Measurements from ENCODE around the gene ADORA2B. TPM values are rescaled to one million over a fixed set of nuclear protein-coding genes. Genes with fewer than 3 reads are reported as not detected.
"Not testable (repeated sequence)": the region's sequence is repeated elsewhere in the genome, so short reads cannot be mapped to it uniquely, and the experiment has no call there.

The ADORA2B gene
- not detected in 2 replicates for total RNA-seq (2014; rRNA removed; shearing (Covaris generic))
- not detected in 2 replicates for total RNA-seq (2022)
- Bru-seq, nascent RNA, result percentile 16 among the genes with signal in this experiment
- percentile 13 among the genes with signal in this experiment for BruChase-seq, experiment 1, labeled RNA remaining after a 6-hour chase
- percentile 18 among the genes with signal in this experiment for BruChase-seq, experiment 2, labeled RNA remaining after a 2-hour chase
- long read RNA-seq, result 0 reads

- no peaks in the 10 kb centered on the region for H3K9me2 ChIP-seq (ENCODE audit: insufficient read depth, low read length)
- no peaks in the 10 kb centered on the region for H4K20me1 ChIP-seq (ENCODE audit: insufficient read depth, low read length)
- ChIA-PET POLR2A (interaction anchor here (0.6 kb wide), 1 partner anchor 43 kb away, joined by 4 read pairs; no protein-coding TSS in a partner anchor), CTCF (ENCODE audit: unreplicated experiment) (no interaction called here)
- no peaks in the 10 kb centered on the region for H3K79me2 ChIP-seq (ENCODE audit: insufficient read depth, low read depth, low read length)
- intact Hi-C loops (cut with micrococcal nuclease; ENCODE audit: unreplicated experiment), result no loop called here
- H3K4me2 ChIP-seq (ENCODE audit: low read length), result no peak within 1 kb of the TSS; the same call in 1 of the 2 replicates
- BruUV-seq (replicated peaks), result no TSS peak
- no peak within 1 kb of the TSS for H3K27ac ChIP-seq (ENCODE audit: low read depth, low read length, poor library complexity, severe bottlenecking)
- DNase-seq (ENCODE audit: low spot score), result no peak
- TF ChIP-seq CTCF (conservative IDR thresholded peaks at IDR 0.05; ENCODE audit: low read length) (no peak), EZH2phosphoT487 (IDR thresholded peaks at IDR 0.05; ENCODE audit: borderline replicate concordance, low read depth, low read length) (no peak)
- H2AFZ ChIP-seq (ENCODE audit: low read length), result no peak within 1 kb of the TSS
- no peaks in the 10 kb centered on the region for H3K9me3 ChIP-seq (ENCODE audit: low read length)
- H3K4me3 ChIP-seq (ENCODE audit: low read depth, low read length, poor library complexity, severe bottlenecking), result no peak within 1 kb of the TSS
- no peaks in the 10 kb centered on the region for H3K4me1 ChIP-seq (ENCODE audit: insufficient read depth, low read length, poor library complexity, severe bottlenecking)
- H3K36me3 ChIP-seq (ENCODE audit: insufficient read depth, low read length), result no peaks in the 10 kb centered on the region
These were observed at the start of gene ADORA2B for GRCh38 chr17:15944759-15945526. ADORA2B (plus strand) TSS chr17:15945130; CDS start chr17:15945249, 119 bp downstream.

DNA sequence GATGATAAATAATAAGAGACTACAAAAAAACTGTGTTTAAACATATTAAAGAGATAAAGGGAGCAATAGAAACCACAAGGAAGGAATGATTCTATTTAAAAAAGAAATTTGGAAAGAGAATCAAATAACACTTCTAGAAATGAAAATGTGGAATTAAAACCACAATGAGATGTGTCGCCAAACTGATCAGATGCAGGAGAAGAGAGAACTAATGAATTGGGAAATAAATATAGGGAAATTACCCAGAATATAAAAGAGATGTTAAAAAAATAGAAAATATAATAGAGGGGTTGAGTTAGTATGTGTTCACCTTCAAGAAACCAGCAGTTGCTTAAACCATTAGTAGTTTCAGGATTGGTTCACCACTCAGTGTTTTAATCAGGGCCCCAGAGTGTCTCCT is 48.7 kb upstream of the ADORA2B start:
- Histone ChIP-seq H3K4me2 (ENCODE audit: low read length) (no peak overlapping the region), H3K9me2 (ENCODE audit: insufficient read depth, low read length) (no peaks in the 10 kb centered on the region), H2AFZ (ENCODE audit: low read length) (no peak overlapping the region), H3K9me3 (ENCODE audit: low read length) (no peaks in the 10 kb centered on the region), H3K4me1 (ENCODE audit: insufficient read depth, low read length, poor library complexity, severe bottlenecking) (no peaks in the 10 kb centered on the region), H3K4me3 (ENCODE audit: low read depth, low read length, poor library complexity, severe bottlenecking) (no peak overlapping the region), H4K20me1 (ENCODE audit: insufficient read depth, low read length) (no peaks in the 10 kb centered on the region), H3K27ac (ENCODE audit: low read depth, low read length, poor library complexity, severe bottlenecking) (no peak overlapping the region), H3K79me2 (ENCODE audit: insufficient read depth, low read depth, low read length) (no peaks in the 10 kb centered on the region), H3K36me3 (ENCODE audit: insufficient read depth, low read length) (no peaks in the 10 kb centered on the region)
- intact Hi-C loops (cut with micrococcal nuclease; ENCODE audit: unreplicated experiment), result no loop called here
- no peak for DNase-seq (ENCODE audit: low spot score)
- CTCF ChIA-PET (ENCODE audit: unreplicated experiment), result no interaction called here
- POLR2A ChIA-PET, result no interaction called here
- TF ChIP-seq CTCF (conservative IDR thresholded peaks at IDR 0.05; ENCODE audit: low read length) (no peak), EZH2phosphoT487 (IDR thresholded peaks at IDR 0.05; ENCODE audit: borderline replicate concordance, low read depth, low read length) (no peak)
- no TSS peak for BruUV-seq (replicated peaks)

GRCh38 chr17:15896834-15897233 is 48.1 kb upstream of the ADORA2B start:
- Histone ChIP-seq H3K9me3 (ENCODE audit: low read length) (no peaks in the 10 kb centered on the region), H3K4me1 (ENCODE audit: insufficient read depth, low read length, poor library complexity, severe bottlenecking) (no peaks in the 10 kb centered on the region), H3K27ac (ENCODE audit: low read depth, low read length, poor library complexity, severe bottlenecking) (no peak overlapping the region), H3K4me2 (ENCODE audit: low read length) (no peak overlapping the region), H3K9me2 (ENCODE audit: insufficient read depth, low read length) (no peaks in the 10 kb centered on the region), H2AFZ (ENCODE audit: low read length) (no peak overlapping the region), H3K4me3 (ENCODE audit: low read depth, low read length, poor library complexity, severe bottlenecking) (no peak overlapping the region), H3K79me2 (ENCODE audit: insufficient read depth, low read depth, low read length) (no peaks in the 10 kb centered on the region), H4K20me1 (ENCODE audit: insufficient read depth, low read length) (no peaks in the 10 kb centered on the region), H3K36me3 (ENCODE audit: insufficient read depth, low read length) (no peaks in the 10 kb centered on the region)
- no peak for DNase-seq (ENCODE audit: low spot score)
- TF ChIP-seq CTCF (conservative IDR thresholded peaks at IDR 0.05; ENCODE audit: low read length) (no peak), EZH2phosphoT487 (IDR thresholded peaks at IDR 0.05; ENCODE audit: borderline replicate concordance, low read depth, low read length) (no peak)
- BruUV-seq (replicated peaks), result no TSS peak
- ChIA-PET POLR2A (no interaction called here), CTCF (ENCODE audit: unreplicated experiment) (no interaction called here)
- intact Hi-C loops (cut with micrococcal nuclease; ENCODE audit: unreplicated experiment), result no loop called here

- BruUV-seq (replicated peaks), result not testable (repeated sequence)
These were observed 45.3 kb upstream of the ADORA2B start for GRCh38 chr17:15899596-15899995.

More at GRCh38 chr17:15899596-15899995, 45.3 kb upstream of the ADORA2B start:
- H3K4me3 ChIP-seq (ENCODE audit: low read depth, low read length, poor library complexity, severe bottlenecking); DNase-seq (ENCODE audit: low spot score); H2AFZ ChIP-seq (ENCODE audit: low read length); POLR2A ChIA-PET; intact Hi-C loops (cut with micrococcal nuclease; ENCODE audit: unreplicated experiment); CTCF ChIA-PET (ENCODE audit: unreplicated experiment); H3K36me3 ChIP-seq (ENCODE audit: insufficient read depth, low read length); H3K4me2 ChIP-seq (ENCODE audit: low read length); H3K9me3 ChIP-seq (ENCODE audit: low read length); H3K79me2 ChIP-seq (ENCODE audit: insufficient read depth, low read depth, low read length); H3K9me2 ChIP-seq (ENCODE audit: insufficient read depth, low read length); H3K4me1 ChIP-seq (ENCODE audit: insufficient read depth, low read length, poor library complexity, severe bottlenecking); H3K27ac ChIP-seq (ENCODE audit: low read depth, low read length, poor library complexity, severe bottlenecking); H4K20me1 ChIP-seq (ENCODE audit: insufficient read depth, low read length): not testable (repeated sequence)
